GM18519 (cell line): ENCODE data around the gene CCNA1.

Source experiments
- ATAC-seq: cut with Tn5 transposase; IDR thresholded peaks from one replicate; pipeline ENCODE4 v1.9.1; 2021; ENCODE audit warnings: mild to moderate bottlenecking, moderate library complexity; ENCODE audit not compliant: unreplicated experiment, low FRiP score

Gene CCNA1

GRCh38 chr13:36450534-36450933 is 18.2 kb downstream of the CCNA1 start:
- ATAC-seq, result no peak

GRCh38 chr13:36453516-36453915 is 21.2 kb downstream of the CCNA1 start:
- ATAC-seq, result no peak

GRCh38 chr13:36454121-36454520 is 21.8 kb downstream of the CCNA1 start:
- no peak for ATAC-seq

- ATAC-seq, result no peak
Observed at GRCh38 chr13:36454987-36455386, 22.7 kb downstream of the CCNA1 start.

- ATAC-seq, result no peak
Observed at GRCh38 chr13:36456577-36456976, 24.3 kb downstream of the CCNA1 start.

- ATAC-seq, result no peak
Observed at GRCh38 chr13:36461506-36461905, 29.2 kb downstream of the CCNA1 start.

- no peak for ATAC-seq
Observed at GRCh38 chr13:36475468-36475867, 43.2 kb downstream of the CCNA1 start.

GRCh38 chr13:36476661-36477060 is 44.4 kb downstream of the CCNA1 start:
- no peak for ATAC-seq

GRCh38 chr13:36480726-36481427 is 48.6 kb downstream of the CCNA1 start:
- no peak for ATAC-seq

- no peak for ATAC-seq
Observed at GRCh38 chr13:36490055-36490454, 57.8 kb downstream of the CCNA1 start.
